Measurements from ENCODE around the gene C1orf115. TPM values are rescaled to one million over a fixed set of nuclear protein-coding genes. Genes with fewer than 3 reads are reported as not detected.

C1orf115 gene
- total and polyA plus RNA-seq, 9 of the 15 experiments (the other 6 are each of a cell fraction or from before 2014, with no cell fraction given) = not detected

GRCh38 chr1:220734571-220735326 lies 44.6 kb downstream of the C1orf115 start:
- 2% methylated on average over 11 of the region's 11 CpGs for WGBS (ENCODE audit: insufficient coverage, low coverage, missing lambda C conversion rate)
- ChIA-PET CTCF (ENCODE audit: low intra/inter-chr PET ratio) (no interaction called here), POLR2A (no interaction called here)
- no peak overlapping the region for H3K9ac ChIP-seq (ENCODE audit: insufficient read depth in 1 of 2, low read depth in 2 of 2, low read length in 2 of 2)
- no peak overlapping the region for H3K27ac ChIP-seq (ENCODE audit: extremely low read depth, low read depth, low read length)
- no peak overlapping the region for H2AFZ ChIP-seq (ENCODE audit: low read depth, low read length)
- BruUV-seq (replicated peaks) = no TSS peak
- H3K36me3 ChIP-seq (ENCODE audit: control insufficient read depth, insufficient read depth, low read length) = no peaks in the 10 kb centered on the region
- H4K20me1 ChIP-seq (replicated peaks; ENCODE audit: control insufficient read depth, insufficient read depth, low read length) = no peaks in the 10 kb centered on the region
- no peaks in the 10 kb centered on the region for H3K4me1 ChIP-seq (replicated peaks in 1 of 2; ENCODE audit: control insufficient read depth in 2 of 2, insufficient read depth in 2 of 2, low read length in 2 of 2)
- no peaks in the 10 kb centered on the region for H3K9me3 ChIP-seq (replicated peaks; ENCODE audit: control insufficient read depth, insufficient read depth, low read depth, low read length)
- no peak overlapping the region for H3K4me3 ChIP-seq
- ATAC-seq = no peak
- H3K4me2 ChIP-seq (ENCODE audit: insufficient read depth, low read length) = no peak overlapping the region
- H3K27me3 ChIP-seq (ENCODE audit: control insufficient read depth in 2 of 2, insufficient read depth in 2 of 2, low read length in 2 of 2) = peaks cover 3 to 4% of the 10 kb centered on the region in 2 experiments; a peak in 1 of 5 replicates
- no peaks in the 10 kb centered on the region for H3K9me1 ChIP-seq (ENCODE audit: control insufficient read depth, insufficient read depth, low read length)
- FAIRE-seq = no peak
- intact Hi-C loops (cut with micrococcal nuclease) = loop anchor here (5.0 kb wide), 1 partner anchor 437 kb away; no protein-coding TSS in a partner anchor
- no peaks in the 10 kb centered on the region for H3K79me2 ChIP-seq (ENCODE audit: control insufficient read depth, insufficient read depth, low read length)
- no peak for DNase-seq (ENCODE audit: extremely low read depth in 1 of 4, low spot score in 3 of 4)
- in situ Hi-C loops (cut with MboI) = no loop called here
- TF ChIP-seq SRF (CRISPR knock-in tag; IDR thresholded peaks at IDR 0.05) (no peak), ZNF146 (CRISPR knock-in tag; IDR thresholded peaks at IDR 0.05; ENCODE audit: unreplicated experiment) (no peak), PRMT5 (CRISPR knock-in tag; IDR thresholded peaks at IDR 0.05) (no peak), ZBTB8A (IDR thresholded peaks at IDR 0.05; ENCODE audit: partially characterized antibody) (no peak), THRB (CRISPR knock-in tag; conservative IDR thresholded peaks at IDR 0.05) (no peak), ZNF589 (CRISPR knock-in tag; IDR thresholded peaks at IDR 0.05; ENCODE audit: low read depth) (no peak), SMC3 (conservative IDR thresholded peaks at IDR 0.05; ENCODE audit: insufficient read depth, low read depth, low read length) (no peak), KLF6 (CRISPR knock-in tag; IDR thresholded peaks at IDR 0.05; ENCODE audit: borderline replicate concordance) (no peak), NCOA2 (IDR thresholded peaks at IDR 0.05; ENCODE audit: partially characterized antibody in 2 of 2) (no peak), SRSF7 (optimal IDR thresholded peaks at IDR 0.05; ENCODE audit: low read depth, low read length) (no peak), EZH2 (IDR thresholded peaks at IDR 0.05; ENCODE audit: borderline replicate concordance, low read depth, low read length) (no peak), CCNT2 (IDR thresholded peaks at IDR 0.05; ENCODE audit: borderline replicate concordance, extremely low read depth, insufficient read length, low read depth, low read length) (no peak), MAZ (CRISPR knock-in tag; conservative IDR thresholded peaks at IDR 0.05 in 1 of 2, IDR thresholded peaks at IDR 0.05 in 1 of 2) (no peak), BRD9 (IDR thresholded peaks at IDR 0.05; ENCODE audit: low read depth, partially characterized antibody) (no peak), PHTF2 (CRISPR knock-in tag; IDR thresholded peaks at IDR 0.05) (no peak), FOXM1 (IDR thresholded peaks at IDR 0.05; ENCODE audit: low read depth) (no peak), FOXM1 (CRISPR knock-in tag; IDR thresholded peaks at IDR 0.05; ENCODE audit: low read depth) (no peak), ZNF699 (CRISPR knock-in tag; IDR thresholded peaks at IDR 0.05; ENCODE audit: insufficient replicate concordance) (no peak), HNRNPK (IDR thresholded peaks at IDR 0.05; ENCODE audit: low read depth, low read length, poor library complexity, severe bottlenecking) (no peak), MTA3 (IDR thresholded peaks at IDR 0.05; ENCODE audit: borderline replicate concordance) (no peak)
